HL-60/S4 (cell line): ENCODE measurements around the gene RAD9A.

Source experiments
- in situ Hi-C: fragments of 300-500 bp; cut with MboI; formaldehyde crosslinking; loops from 2 replicates; pipeline ENCODE4 v1.14.3; 2022; ENCODE audit warnings: low sequenced_read_pairs

RAD9A gene

GRCh38 chr11:67391304-67392182 lies at the start of gene RAD9A:
Gene RAD9A (plus strand): TSS chr11:67391986. CDS start chr11:67392045, 59 bp downstream.
- in situ Hi-C loops, result no loop called here

GRCh38 chr11:67344264-67344663 lies 47.5 kb upstream of the RAD9A start:
- in situ Hi-C loops, result no loop called here

GRCh38 chr11:67345247-67345919 lies 46.4 kb upstream of the RAD9A start:
- in situ Hi-C loops, result no loop called here

DNA sequence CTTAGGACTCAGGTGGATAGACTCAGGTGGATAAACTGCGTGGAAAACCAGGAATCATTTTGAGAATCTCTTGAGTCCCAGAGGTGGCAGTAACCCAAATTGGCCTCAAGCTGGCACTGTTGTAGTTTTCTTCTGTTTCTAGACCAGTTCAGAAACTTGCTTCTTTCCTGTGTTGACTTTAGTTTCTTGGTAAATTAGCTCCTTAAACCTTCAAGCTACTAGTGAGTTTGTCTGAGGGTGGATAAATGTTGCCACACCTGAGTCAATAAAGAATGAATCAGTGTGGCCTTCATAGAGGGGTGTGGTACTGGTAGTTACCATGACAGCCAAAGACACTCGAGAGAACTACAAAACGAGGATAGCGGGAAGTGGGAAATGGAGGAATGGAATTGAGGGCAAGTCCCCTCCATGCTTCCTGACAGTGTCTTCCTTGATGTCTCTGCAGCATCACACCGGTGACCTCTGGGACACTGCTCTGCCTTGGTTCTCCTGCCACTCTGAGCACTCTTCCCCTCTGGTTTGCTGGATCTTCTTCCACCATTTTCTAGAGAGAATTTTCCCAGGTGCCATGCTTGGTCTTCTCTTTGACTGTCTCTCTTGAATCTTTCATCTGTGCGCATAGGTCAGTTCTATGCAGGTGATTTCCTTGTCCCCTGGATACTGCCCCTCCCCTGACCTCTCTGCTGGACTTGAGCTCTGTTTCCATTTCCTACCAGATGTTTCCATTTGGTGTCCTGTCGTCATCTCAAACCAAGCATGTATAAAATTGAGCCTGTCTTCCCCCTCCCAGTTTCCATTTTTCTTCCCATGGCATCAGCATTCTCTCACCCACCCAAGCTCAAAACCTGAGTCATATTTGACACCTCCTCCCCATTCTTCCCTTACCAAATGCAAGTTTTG lies 45.6 kb upstream of the RAD9A start:
- in situ Hi-C loops, result no loop called here

DNA sequence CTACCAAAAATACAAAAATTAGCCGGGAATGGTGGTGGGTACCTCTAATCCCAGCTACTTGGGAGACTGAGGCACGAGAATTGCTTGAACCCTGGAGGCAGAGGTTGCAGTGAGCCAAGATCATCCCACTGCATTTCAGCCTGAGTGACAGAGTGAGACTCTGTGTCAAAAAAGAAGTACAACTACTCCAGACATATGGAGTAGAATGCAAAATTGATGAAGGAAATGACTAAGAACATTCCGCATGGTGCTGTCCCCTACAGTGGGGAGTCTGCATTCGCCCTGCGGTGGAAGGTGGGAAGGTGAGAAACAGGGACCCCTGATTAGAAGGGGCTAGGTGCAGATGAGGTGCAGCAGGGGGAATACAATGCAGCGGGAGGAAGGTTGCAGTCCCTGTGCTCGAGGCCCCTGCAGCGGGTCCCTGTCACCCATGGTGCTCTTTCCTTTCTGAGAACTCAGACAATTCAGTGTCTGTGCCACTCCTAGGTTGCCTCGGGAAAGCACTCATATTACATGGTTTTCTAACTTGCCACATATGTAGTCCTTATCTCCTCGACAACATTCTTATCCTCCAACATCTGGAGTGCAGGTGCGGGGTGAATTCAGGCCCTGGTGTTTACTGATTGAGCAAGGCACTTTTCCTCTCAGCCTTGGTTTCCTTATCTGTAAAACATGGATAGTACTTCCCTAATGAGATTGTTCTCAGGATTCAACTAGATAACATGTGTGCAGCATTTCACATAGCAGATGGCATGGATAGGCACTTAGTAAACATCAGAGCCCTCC lies 43.6 kb upstream of the RAD9A start:
- in situ Hi-C loops, result no loop called here

GRCh38 chr11:67349036-67349435 lies 42.8 kb upstream of the RAD9A start:
- in situ Hi-C loops, result no loop called here

GRCh38 chr11:67349457-67349856 lies 42.3 kb upstream of the RAD9A start:
- in situ Hi-C loops, result no loop called here

- in situ Hi-C loops, result no loop called here
Measured at GRCh38 chr11:67349928-67350465, 41.8 kb upstream of the RAD9A start.

DNA sequence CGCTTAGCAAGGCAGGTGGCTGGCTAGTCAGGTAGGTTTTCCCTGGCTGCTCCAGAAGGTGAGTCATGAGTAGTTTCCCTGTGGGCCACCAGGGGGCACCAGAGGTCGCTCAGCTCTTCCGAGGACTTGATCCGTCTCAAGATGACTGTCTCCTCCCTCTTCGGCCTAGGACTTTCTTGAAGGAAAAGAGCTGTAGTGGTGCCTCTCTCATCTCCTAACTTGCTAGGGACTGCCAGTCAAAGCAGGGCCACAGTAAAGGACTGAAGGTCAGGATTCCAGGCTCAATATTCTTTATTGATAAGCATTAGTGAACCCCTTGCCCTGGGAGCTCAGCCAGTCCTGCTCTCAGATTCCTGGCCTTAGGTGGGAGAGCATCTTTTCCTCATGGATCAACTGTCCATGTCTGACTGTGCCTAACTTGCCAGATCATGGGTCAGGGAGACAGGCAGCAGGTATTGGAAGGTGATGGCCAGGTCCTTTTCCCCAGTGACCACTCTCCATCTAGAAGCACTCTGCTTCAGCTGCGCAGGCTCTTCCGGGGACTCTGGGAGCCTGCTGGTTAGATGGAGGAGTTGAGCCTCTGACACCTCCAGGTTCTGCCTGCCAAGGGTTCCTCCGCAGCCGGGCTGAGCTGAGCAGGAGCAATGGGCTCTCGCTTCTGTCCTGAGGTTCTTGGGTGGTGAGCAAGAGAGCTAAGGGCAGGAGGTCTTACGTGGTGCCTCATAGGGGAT lies 40.3 kb upstream of the RAD9A start:
- in situ Hi-C loops, result no loop called here

DNA sequence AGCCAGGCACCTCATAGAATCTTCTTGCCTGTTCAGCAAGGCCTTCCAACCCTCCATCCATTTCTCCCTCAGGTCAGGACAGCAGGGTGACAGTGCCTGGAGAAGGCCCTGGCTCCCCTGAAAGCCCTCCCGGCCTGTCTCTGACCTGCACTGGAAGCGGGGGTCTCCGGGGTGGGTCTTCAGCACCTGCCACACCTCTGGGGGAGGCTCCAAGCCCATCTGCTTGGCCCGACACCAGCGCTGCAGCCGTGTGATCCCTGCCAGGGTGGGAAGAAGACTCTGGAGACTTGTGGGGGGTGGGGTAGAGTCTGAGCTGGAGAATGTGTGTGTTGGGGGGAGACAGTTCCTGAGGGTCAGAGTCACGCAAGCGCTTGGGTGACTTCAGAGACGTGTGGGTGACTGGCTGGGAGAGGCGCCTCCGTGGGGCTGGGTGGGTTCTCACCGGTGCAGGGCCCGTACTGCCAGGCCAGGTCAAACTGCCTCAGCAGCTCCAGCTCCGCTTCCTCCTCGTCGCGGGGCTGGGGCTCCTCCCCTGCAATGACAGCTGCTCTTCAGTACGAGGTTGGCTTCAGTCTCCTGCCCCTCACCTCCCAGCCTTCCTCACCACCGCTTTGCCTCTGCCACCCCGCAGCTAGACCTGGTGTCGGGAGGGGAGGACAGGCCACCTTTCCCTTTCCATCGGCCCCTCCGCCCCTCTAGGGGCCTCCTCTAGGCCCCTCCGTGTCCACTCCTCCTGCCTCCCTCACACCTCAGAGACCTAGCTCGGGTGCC lies 39.1 kb upstream of the RAD9A start:
- in situ Hi-C loops, result no loop called here

- in situ Hi-C loops, result no loop called here
Measured at GRCh38 chr11:67353317-67354074, 38.3 kb upstream of the RAD9A start, which contains the start of gene POLD4. Gene POLD4 (minus strand): TSS chr11:67353546. CDS start chr11:67353399, 147 bp downstream.

- in situ Hi-C loops, result no loop called here
Measured at GRCh38 chr11:67354075-67355022, 37.4 kb upstream of the RAD9A start.

DNA sequence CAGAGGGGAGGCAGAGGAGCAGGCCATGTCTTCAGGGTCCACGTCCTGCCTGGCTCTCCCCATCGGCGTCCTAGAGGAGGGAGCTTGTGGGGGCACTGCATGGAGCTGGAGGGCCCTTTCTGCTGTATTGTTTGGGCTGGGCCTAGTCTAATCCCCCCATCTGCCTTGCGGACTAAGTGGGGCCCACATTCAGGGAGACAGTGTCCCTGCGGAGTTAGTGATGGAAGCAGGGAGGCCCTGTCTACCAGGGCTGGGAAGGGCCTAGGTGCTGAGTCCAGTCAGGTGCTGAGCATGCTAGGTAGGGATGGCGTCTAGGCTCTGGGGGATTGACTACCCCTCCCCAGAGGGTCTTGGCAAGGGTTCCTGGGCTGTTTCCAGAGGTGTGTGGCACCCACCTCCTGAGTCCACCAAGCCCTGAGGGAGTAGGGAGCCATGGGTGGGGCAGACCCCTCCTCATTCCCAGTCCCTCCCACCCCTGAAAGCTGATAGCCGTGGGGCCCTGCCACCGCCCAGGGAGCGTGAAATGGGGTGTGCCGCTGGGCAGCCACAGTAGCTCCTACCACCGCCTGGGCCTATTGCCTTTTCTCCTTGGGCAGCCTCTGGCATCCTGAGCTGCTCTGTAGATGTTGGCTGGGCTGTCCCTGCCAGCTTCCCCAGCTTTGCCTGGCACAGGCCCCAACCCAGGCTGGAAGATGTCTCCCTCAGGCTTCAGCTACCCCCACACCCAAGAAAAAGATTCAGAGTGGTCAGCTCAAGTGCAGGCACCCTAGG lies 36.6 kb upstream of the RAD9A start:
- in situ Hi-C loops, result no loop called here

GRCh38 chr11:67355794-67356386 lies 35.9 kb upstream of the RAD9A start:
- in situ Hi-C loops, result no loop called here

DNA sequence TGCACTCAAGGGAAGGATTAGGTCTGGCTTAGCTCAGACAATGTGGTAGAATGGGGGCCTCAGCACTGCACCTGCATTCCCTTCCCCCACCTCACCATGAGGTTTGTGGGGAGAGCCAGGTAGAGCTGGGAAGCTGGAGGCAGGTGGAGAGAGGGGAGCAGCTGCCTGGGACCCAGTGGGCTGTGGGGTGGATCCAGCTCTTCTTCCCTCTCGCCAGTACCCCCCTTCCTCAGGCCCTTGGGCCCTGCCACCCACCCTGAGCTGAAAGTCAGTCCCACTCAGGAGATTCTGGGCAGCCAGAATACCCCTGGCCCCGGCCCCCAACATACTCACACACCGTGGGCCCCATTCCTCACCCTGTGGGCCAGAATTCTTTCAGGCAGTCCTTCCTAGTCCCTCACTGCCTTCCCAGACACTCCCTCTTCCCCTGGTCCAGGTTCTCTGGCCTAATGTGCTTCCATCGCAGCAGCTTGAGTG lies 35.4 kb upstream of the RAD9A start:
- in situ Hi-C loops, result no loop called here
